T-cell (primary cell): ENCODE data around the gene PSORS1C1. TPM values are rescaled to one million over a fixed set of nuclear protein-coding genes. Genes with fewer than 3 reads are reported as not detected.

ENCODE experiments used
- ATAC-seq, 4 experiments: fragments of 200-7000 bp in 3 of 4; fragments of 150-1000 bp in 1 of 4; cut with Tn5 transposase; replicated peaks in 1 of 4; 1 replicate in 3 of 4; 2 replicates in 1 of 4; pipeline ENCODE4 v1.10.0; 2021; ENCODE audit warnings: moderate library complexity in 3 of 4, mild to moderate bottlenecking in 2 of 4, moderate number of reproducible peaks in 1 of 4
- CTCF ChIA-PET, 2 donors: fragments of 300-600 bp; sonication (Branson Sonifier 250); formaldehyde crosslinking; loops; one replicate each; lab custom pipeline; 2022; ENCODE audit warnings: antibody characterized with exemption in 2 of 2; lab: Charles Lee
- POLR2A ChIA-PET, 2 donors: fragments of 300-600 bp; sonication (Branson Sonifier 250); formaldehyde crosslinking; loops; one replicate each; lab custom pipeline; 2022; ENCODE audit warnings: antibody characterized with exemption in 2 of 2; lab: Charles Lee
- DNase-seq, 35 experiments: peaks; one replicate each; pipeline versions ENCODE4 v3.0.0 to v3.0.0-alpha.2; 2013 to 2023
- H3K27ac ChIP-seq: one replicate; pipeline ENCODE4 v1.5.1; 2013; ENCODE audit warnings: low read length
- H3K27me3 ChIP-seq, 2 experiments: replicated peaks in 1 of 2; 1 replicate in 1 of 2; 2 replicates in 1 of 2; pipeline versions ENCODE4 v1.6.1 to v1.7.0; 2013; ENCODE audit warnings: low read length in 1 of 2, mixed read lengths in 1 of 2; ENCODE audit not compliant: control insufficient read depth in 2 of 2, insufficient read depth in 2 of 2; ENCODE audit errors: extremely low read depth in 1 of 2
- H3K36me3 ChIP-seq, 2 donors: 1 replicate in 1 of 2; 2 replicates in 1 of 2; pipeline versions ENCODE4 v1.6.1 to v1.7.0; 2013; ENCODE audit warnings: low read length in 1 of 2; ENCODE audit not compliant: control insufficient read depth in 2 of 2, insufficient read depth in 1 of 2; ENCODE audit errors: extremely low read depth in 1 of 2
- H3K4me1 ChIP-seq, 2 experiments: 1 replicate in 1 of 2; 2 replicates in 1 of 2; pipeline versions ENCODE4 v1.6.1 to v1.7.0; 2013; ENCODE audit warnings: low read length in 2 of 2, mixed read lengths in 1 of 2; ENCODE audit not compliant: insufficient read depth in 2 of 2, control insufficient read depth in 1 of 2; ENCODE audit errors: extremely low read depth in 1 of 2
- H3K4me3 ChIP-seq, 2 donors: 1 replicate in 1 of 2; 2 replicates in 1 of 2; pipeline versions ENCODE4 v1.5.1 to v1.7.0; 2013; ENCODE audit warnings: mild to moderate bottlenecking in 2 of 2, low read length in 1 of 2, moderate library complexity in 1 of 2; ENCODE audit not compliant: control insufficient read depth in 1 of 2; ENCODE audit errors: extremely low read depth in 1 of 2
- H3K9me3 ChIP-seq: 2 replicates; pipeline ENCODE4 v1.7.0; 2013
- H3K27ac Mint-ChIP-seq, 2 donors: one replicate each; pipeline ENCODE4 v1.8.0; 2020 to 2021; ENCODE audit warnings: mild to moderate bottlenecking in 2 of 2, mixed read lengths in 2 of 2
- H3K27me3 Mint-ChIP-seq, 2 donors: one replicate each; pipeline ENCODE4 v1.8.0; 2021 to 2022; ENCODE audit warnings: mixed read lengths in 2 of 2
- H3K36me3 Mint-ChIP-seq: one replicate; pipeline ENCODE4 v1.8.0; 2021; ENCODE audit warnings: mixed read lengths
- H3K4me1 Mint-ChIP-seq, 3 donors: one replicate each; pipeline ENCODE4 v1.8.0; 2020 to 2022; ENCODE audit warnings: mixed read lengths in 3 of 3, mild to moderate bottlenecking in 1 of 3
- H3K4me3 Mint-ChIP-seq, 3 donors: one replicate each; pipeline ENCODE4 v1.8.0; 2020 to 2022; ENCODE audit warnings: mild to moderate bottlenecking in 3 of 3, mixed read lengths in 3 of 3, moderate library complexity in 3 of 3
- H3K9me3 Mint-ChIP-seq, 3 donors: one replicate each; pipeline ENCODE4 v1.8.0; 2020 to 2022; ENCODE audit warnings: mixed read lengths in 3 of 3
- whole genome bisulfite sequencing: methylation state at CpG from one replicate; pipeline ENCODE4 v1.1.5; 2013; ENCODE audit warnings: missing lambda C conversion rate; ENCODE audit not compliant: insufficient coverage; 5-methylcytosine and 5-hydroxymethylcytosine counted together
- total RNA-seq, 35 experiments: library from RNA in 6 of 35; stranded (reverse) in 6 of 35; fragments of 120-200 nt in 1 of 35; gene quantifications; one replicate each; pipeline versions ENCODE4 v1.2.1 to v1.2.4 and lab custom pipeline; 2013 to 2026

PSORS1C1 gene
- total RNA-seq, 5 donors from 2014 or later (not counting 1 experiment from before 2014, with no cell fraction given): not detected

- 100% methylated on average over 4 of the region's 12 CpGs for WGBS
- CTCF ChIA-PET: interaction anchor here (0.7 to 1.5 kb wide), 4 partner anchors 14 to 619 kb away, joined by 3 to 5 read pairs (median 4); no protein-coding TSS in a partner anchor
- no peaks in the 10 kb centered on the region for H3K9me3 Mint-ChIP-seq
- POLR2A ChIA-PET: interaction anchor here in 1 of 2 donors (0.6 to 1.0 kb wide), 3 partner anchors 36 to 864 kb away, joined by 3 to 4 read pairs (median 3); no protein-coding TSS in a partner anchor
- no peaks in the 10 kb centered on the region for H3K27me3 Mint-ChIP-seq
- no peak overlapping the region for H3K4me3 ChIP-seq
- H3K27ac Mint-ChIP-seq: peak overlapping the region; percentile 70 to 72
- H3K4me3 Mint-ChIP-seq: no peak overlapping the region
- H3K9me3 ChIP-seq: no peaks in the 10 kb centered on the region
- H3K27me3 ChIP-seq: no peaks in the 10 kb centered on the region
- ATAC-seq: no peak
- no peaks in the 10 kb centered on the region for H3K36me3 Mint-ChIP-seq
- no peak for DNase-seq
- H3K36me3 ChIP-seq: no peaks in the 10 kb centered on the region
- H3K4me1 ChIP-seq: peaks cover 13 to 41% of the 10 kb centered on the region in 2 experiments
- peaks cover 41 to 56% (median 44%) of the 10 kb centered on the region in 3 donors for H3K4me1 Mint-ChIP-seq
- H3K27ac ChIP-seq: peak overlapping the region; percentile 81
Observed at GRCh38 chr6:31092769-31093505, 21.7 kb upstream of the PSORS1C1 start.

GRCh38 chr6:31094389-31094881 is 20.2 kb upstream of the PSORS1C1 start:
- ChIA-PET CTCF (interaction anchor here in 1 of 2 donors (0.7 kb wide), 1 partner anchor 15 kb away, joined by 3 read pairs; no protein-coding TSS in a partner anchor), POLR2A (no interaction called here)
- Mint-ChIP-seq H3K36me3 (no peaks in the 10 kb centered on the region), H3K9me3 (no peaks in the 10 kb centered on the region), H3K4me1 (peaks cover 44 to 59% (median 49%) of the 10 kb centered on the region in 3 donors), H3K27me3 (no peaks in the 10 kb centered on the region), H3K27ac (peak overlapping the region; percentile 99 to 100), H3K4me3 (peak overlapping the region; percentile 50 to 69 (median 62))
- H3K4me3 ChIP-seq: peak overlapping the region in 1 of 2 donors; percentile 49
- peaks cover 13 to 41% of the 10 kb centered on the region in 2 experiments for H3K4me1 ChIP-seq
- ATAC-seq: peak; percentile 88 to 96 (median 96)
- H3K27me3 ChIP-seq: no peaks in the 10 kb centered on the region
- H3K9me3 ChIP-seq: no peaks in the 10 kb centered on the region
- WGBS: 5% methylated on average over 2 of the region's 3 CpGs
- H3K36me3 ChIP-seq: no peaks in the 10 kb centered on the region
- H3K27ac ChIP-seq: peak overlapping the region; percentile 81
- DNase-seq: peak; percentile 20 to 75 (median 50)

DNA sequence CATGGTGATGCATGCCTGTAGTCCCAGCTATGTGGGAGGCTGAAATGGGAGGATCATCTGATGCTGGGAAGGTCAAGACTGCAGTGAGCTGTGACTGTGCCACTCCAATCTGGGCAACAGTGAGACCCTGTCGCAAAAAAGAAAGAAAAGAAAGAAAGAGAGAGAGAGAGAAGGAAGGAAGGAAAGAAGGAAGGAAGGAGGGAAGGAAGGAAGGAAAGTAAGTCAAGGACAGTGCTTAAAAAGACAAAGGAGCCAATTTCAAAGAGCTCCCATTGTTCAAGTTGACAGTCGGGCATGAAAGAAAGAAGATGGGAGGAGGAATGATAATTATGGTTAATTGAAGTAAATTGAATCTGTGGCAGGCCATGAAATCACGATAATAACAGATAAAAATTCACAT is 18.4 kb upstream of the PSORS1C1 start:
- Mint-ChIP-seq H3K9me3 (no peaks in the 10 kb centered on the region), H3K27me3 (no peaks in the 10 kb centered on the region), H3K36me3 (no peaks in the 10 kb centered on the region), H3K4me1 (peaks cover 44 to 59% (median 49%) of the 10 kb centered on the region in 3 donors), H3K27ac (peak overlapping the region in 1 of 2 donors; percentile 74), H3K4me3 (peak overlapping the region in 1 of 3 donors; percentile 69)
- H3K4me3 ChIP-seq: no peak overlapping the region
- CTCF ChIA-PET: interaction anchor here in 1 of 2 donors (0.6 to 1.0 kb wide), 3 partner anchors 9 to 35 kb away, joined by 3 to 4 read pairs (median 4); no protein-coding TSS in a partner anchor
- H3K9me3 ChIP-seq: no peaks in the 10 kb centered on the region
- ATAC-seq: no peak
- 100% methylated on average over 2 of the region's 3 CpGs for WGBS
- no peaks in the 10 kb centered on the region for H3K27me3 ChIP-seq
- no peak overlapping the region for H3K27ac ChIP-seq
- no peak for DNase-seq
- POLR2A ChIA-PET: no interaction called here
- peaks cover 13 to 41% of the 10 kb centered on the region in 2 experiments for H3K4me1 ChIP-seq
- no peaks in the 10 kb centered on the region for H3K36me3 ChIP-seq

GRCh38 chr6:31096656-31097055 is 17.9 kb upstream of the PSORS1C1 start:
- H3K4me1 Mint-ChIP-seq: peaks cover 44 to 54% (median 49%) of the 10 kb centered on the region in 3 donors
- Histone ChIP-seq H3K36me3 (no peaks in the 10 kb centered on the region), H3K9me3 (no peaks in the 10 kb centered on the region), H3K27ac (no peak overlapping the region), H3K4me3 (no peak overlapping the region), H3K27me3 (no peaks in the 10 kb centered on the region), H3K4me1 (peaks cover 13 to 41% of the 10 kb centered on the region in 2 experiments)
- ChIA-PET CTCF (interaction anchor here in 1 of 2 donors (1.0 kb wide), 1 partner anchor 9 kb away, joined by 3 read pairs; no protein-coding TSS in a partner anchor), POLR2A (no interaction called here)
- no peak for ATAC-seq
- H3K36me3 Mint-ChIP-seq: no peaks in the 10 kb centered on the region
- H3K9me3 Mint-ChIP-seq: no peaks in the 10 kb centered on the region
- no peak for DNase-seq
- peak overlapping the region; percentile 66 to 71 for H3K27ac Mint-ChIP-seq
- 88% methylated on average over 2 of the region's 5 CpGs for WGBS
- H3K4me3 Mint-ChIP-seq: no peak overlapping the region
- no peaks in the 10 kb centered on the region for H3K27me3 Mint-ChIP-seq

DNA sequence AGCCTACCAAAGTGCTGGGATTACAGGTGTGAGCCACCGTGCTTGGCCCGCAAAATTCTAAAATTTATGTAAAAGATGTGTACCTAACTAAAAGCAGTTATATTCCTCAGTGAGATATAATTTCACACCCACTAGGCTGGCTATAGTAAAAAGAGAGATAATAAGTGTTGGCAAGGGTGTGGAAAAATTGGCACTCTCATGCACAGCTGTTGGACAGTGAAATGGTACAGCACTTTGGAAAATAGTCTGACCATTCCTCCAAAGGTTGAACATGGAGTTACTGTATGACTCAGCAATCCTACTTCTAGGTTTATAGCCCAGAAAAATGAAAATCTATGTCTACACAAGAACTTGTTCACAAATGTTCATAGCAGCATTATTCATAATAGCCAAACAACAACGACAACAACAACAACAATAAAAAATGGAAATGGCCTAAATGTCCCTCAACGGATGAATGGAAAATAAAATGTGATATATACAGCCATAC is 16.1 kb upstream of the PSORS1C1 start:
- no CpG with 5 or more reads among the region's 4 CpGs for WGBS
- H3K27me3 ChIP-seq: no peaks in the 10 kb centered on the region
- ATAC-seq (no peak), DNase-seq (no peak)
- Mint-ChIP-seq H3K27ac (peak overlapping the region in 1 of 2 donors; percentile 16), H3K36me3 (no peaks in the 10 kb centered on the region), H3K4me1 (peaks cover 44 to 55% (median 51%) of the 10 kb centered on the region in 3 donors), H3K27me3 (no peaks in the 10 kb centered on the region), H3K9me3 (no peaks in the 10 kb centered on the region), H3K4me3 (no peak overlapping the region)
- no peak overlapping the region for H3K4me3 ChIP-seq
- POLR2A ChIA-PET: no interaction called here
- no peaks in the 10 kb centered on the region for H3K36me3 ChIP-seq
- CTCF ChIA-PET: interaction anchor here in 1 of 2 donors (0.6 kb wide), 1 partner anchor 124 kb away, joined by 4 read pairs; no protein-coding TSS in a partner anchor
- no peaks in the 10 kb centered on the region for H3K9me3 ChIP-seq
- H3K4me1 ChIP-seq: peaks cover 13 to 41% of the 10 kb centered on the region in 2 experiments
- H3K27ac ChIP-seq: no peak overlapping the region

DNA sequence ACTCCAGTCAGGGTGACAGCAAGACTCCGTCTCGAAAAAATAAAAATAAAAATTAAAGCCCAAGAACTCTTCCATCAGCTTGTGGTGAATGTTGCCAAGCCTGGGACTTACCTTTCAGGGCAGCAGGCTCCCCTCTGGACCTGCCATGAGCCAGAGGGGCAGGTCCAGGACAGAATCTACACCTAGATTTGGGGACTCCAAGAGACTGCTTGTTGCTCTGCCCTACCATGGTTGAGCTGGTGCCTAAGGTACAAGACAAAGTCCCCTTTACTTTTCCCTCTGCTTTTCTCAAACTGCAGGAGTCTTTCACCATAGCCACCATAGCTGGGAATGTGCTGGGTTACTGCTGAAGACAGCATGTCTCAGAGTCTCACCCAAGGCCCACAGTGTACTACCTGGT is 11.5 kb upstream of the PSORS1C1 start:
- no peak overlapping the region for H3K27ac ChIP-seq
- H3K4me3 ChIP-seq: no peak overlapping the region
- ATAC-seq (no peak), DNase-seq (no peak)
- no peaks in the 10 kb centered on the region for H3K36me3 Mint-ChIP-seq
- H3K9me3 ChIP-seq: no peaks in the 10 kb centered on the region
- POLR2A ChIA-PET: interaction anchor here in 1 of 2 donors (0.6 kb wide), 1 partner anchor 636 kb away, joined by 4 read pairs; no protein-coding TSS in a partner anchor
- no peaks in the 10 kb centered on the region for H3K9me3 Mint-ChIP-seq
- peaks cover 4 to 12% (median 9%) of the 10 kb centered on the region in 3 donors for H3K4me1 Mint-ChIP-seq
- H3K36me3 ChIP-seq: no peaks in the 10 kb centered on the region
- H3K4me3 Mint-ChIP-seq: no peak overlapping the region
- H3K27me3 Mint-ChIP-seq: no peaks in the 10 kb centered on the region
- no peaks in the 10 kb centered on the region for H3K4me1 ChIP-seq
- 100% methylated on average over 2 of the region's 2 CpGs for WGBS
- H3K27me3 ChIP-seq: no peaks in the 10 kb centered on the region
- H3K27ac Mint-ChIP-seq: no peak overlapping the region
- CTCF ChIA-PET: interaction anchor here in 1 of 2 donors (0.8 kb wide), 1 partner anchor 16 kb away, joined by 3 read pairs; no protein-coding TSS in a partner anchor
